Vagina (tissue), 2 donors: Measurements from ENCODE around the gene IL6. TPM values are rescaled to one million over a fixed set of nuclear protein-coding genes. Genes with fewer than 3 reads are reported as not detected.

ENCODE experiments used
- DNase-seq, 2 donors: peaks; one replicate each; pipeline ENCODE4 v3.0.0-alpha.2; 2017; ENCODE audit errors: extremely low spot score in 2 of 2
- H3K27ac ChIP-seq: fragments of 200-600 bp; sonication (generic); one replicate; pipeline ENCODE4 v1.5.1; 2019
- H3K27me3 ChIP-seq: fragments of 200-600 bp; sonication (generic); one replicate; pipeline ENCODE4 v1.5.1; 2019
- H3K36me3 ChIP-seq, 2 donors: fragments of 200-600 bp; sonication (generic); one replicate each; pipeline ENCODE4 v1.5.1; 2017 to 2019
- H3K4me1 ChIP-seq: fragments of 200-600 bp; sonication (generic); one replicate; pipeline ENCODE4 v1.5.1; 2019
- H3K4me3 ChIP-seq, 2 donors: fragments of 200-600 bp; sonication (generic); 1 replicate in 1 of 2; 2 replicates in 1 of 2; pipeline ENCODE4 v1.5.1; 2016 to 2019
- H3K9me3 ChIP-seq: fragments of 200-600 bp; sonication (generic); one replicate; pipeline ENCODE4 v1.5.1; 2019
- CTCF ChIP-seq, 3 experiments: fragments of 450-650 bp in 2 of 3; fragments of 200-600 bp in 1 of 3; sonication (generic) in 1 of 3; IDR thresholded peaks; one replicate each; pipeline ENCODE4 v1.5.1; 2017 to 2019; ENCODE audit warnings: antibody characterized with exemption in 3 of 3, mild to moderate bottlenecking in 2 of 3, moderate library complexity in 2 of 3
- POLR2A ChIP-seq, 2 donors: fragments of 450-650 bp; IDR thresholded peaks; one replicate each; pipeline ENCODE4 v1.6.1; 2017; ENCODE audit warnings: antibody characterized with exemption in 2 of 2, mild to moderate bottlenecking in 2 of 2, moderate library complexity in 2 of 2
- POLR2AphosphoS5 ChIP-seq, 2 donors: sonication (generic); formaldehyde crosslinking; IDR thresholded peaks; one replicate each; pipeline ENCODE4 v1.9.0; 2017; ENCODE audit warnings: antibody characterized with exemption in 2 of 2, mild to moderate bottlenecking in 2 of 2, low read depth in 1 of 2; ENCODE audit not compliant: insufficient read depth in 1 of 2
- intact Hi-C: fragments of 100-400 bp; cut with DNase I; formaldehyde crosslinking; loops from one replicate; pipeline ENCODE4 v1.15.1; 2023
- total RNA-seq: library from RNA; depleted of rRNA; stranded (reverse); fragments of >200 nt; gene quantifications from one replicate; pipeline ENCODE4 v1.2.3, GENCODE V29; 2016

Gene IL6
- total RNA-seq, 1 donor from 2014 or later, result 12.0 TPM

- no peak for TF ChIP-seq CTCF (IDR thresholded peaks at IDR 0.05)
- no peak for TF ChIP-seq POLR2AphosphoS5 (IDR thresholded peaks at IDR 0.05; ENCODE audit: insufficient read depth in 1 of 2, low read depth in 1 of 2)
- no peak for TF ChIP-seq POLR2A (IDR thresholded peaks at IDR 0.05)
- DNase-seq, result no peak
These were observed 3.2 kb downstream of the IL6 start for GRCh38 chr7:22730066-22730710.

GRCh38 chr7:22730921-22731654, 4.1 kb downstream of the IL6 start:
- Histone ChIP-seq H3K4me3 (no peak overlapping the region), H3K4me1 (peaks cover 6% of the 10 kb centered on the region), H3K9me3 (no peaks in the 10 kb centered on the region), H3K27me3 (no peaks in the 10 kb centered on the region), H3K27ac (no peak overlapping the region), H3K36me3 (no peaks in the 10 kb centered on the region)
- intact Hi-C loops, result no loop called here
- DNase-seq, result no peak
- TF ChIP-seq POLR2AphosphoS5 (IDR thresholded peaks at IDR 0.05; ENCODE audit: insufficient read depth in 1 of 2, low read depth in 1 of 2) (no peak), CTCF (IDR thresholded peaks at IDR 0.05) (no peak), POLR2A (IDR thresholded peaks at IDR 0.05) (no peak)

More at GRCh38 chr7:22730066-22730710, 3.2 kb downstream of the IL6 start:
- H3K4me1 ChIP-seq, result peaks cover 10% of the 10 kb centered on the region
- H3K36me3 ChIP-seq, result no peaks in the 10 kb centered on the region
- H3K4me3 ChIP-seq, result no peak overlapping the region
- H3K27ac ChIP-seq, result no peak overlapping the region
- no peaks in the 10 kb centered on the region for H3K27me3 ChIP-seq
- intact Hi-C loops, result no loop called here
- no peaks in the 10 kb centered on the region for H3K9me3 ChIP-seq

GRCh38 chr7:22731766-22732165, 4.8 kb downstream of the IL6 start:
- DNase-seq, result no peak
- Histone ChIP-seq H3K4me1 (no peaks in the 10 kb centered on the region), H3K36me3 (no peaks in the 10 kb centered on the region), H3K27ac (no peak overlapping the region), H3K27me3 (no peaks in the 10 kb centered on the region), H3K4me3 (no peak overlapping the region), H3K9me3 (no peaks in the 10 kb centered on the region)
- intact Hi-C loops, result no loop called here
- TF ChIP-seq POLR2AphosphoS5 (IDR thresholded peaks at IDR 0.05; ENCODE audit: insufficient read depth in 1 of 2, low read depth in 1 of 2), result no peak
- TF ChIP-seq CTCF (IDR thresholded peaks at IDR 0.05), result no peak
- TF ChIP-seq POLR2A (IDR thresholded peaks at IDR 0.05), result no peak

- TF ChIP-seq POLR2AphosphoS5 (IDR thresholded peaks at IDR 0.05; ENCODE audit: insufficient read depth in 1 of 2, low read depth in 1 of 2), result no peak
- Histone ChIP-seq H3K27me3 (no peaks in the 10 kb centered on the region), H3K36me3 (no peaks in the 10 kb centered on the region), H3K4me1 (no peaks in the 10 kb centered on the region), H3K27ac (no peak overlapping the region), H3K9me3 (no peaks in the 10 kb centered on the region), H3K4me3 (no peak overlapping the region)
- no peak for DNase-seq
- intact Hi-C loops, result no loop called here
These were observed 5.6 kb downstream of the IL6 start for GRCh38 chr7:22732556-22733126.

GRCh38 chr7:22733761-22734160, 6.8 kb downstream of the IL6 start:
- intact Hi-C loops, result no loop called here

GRCh38 chr7:22743014-22743413, 16.0 kb downstream of the IL6 start:
- Histone ChIP-seq H3K36me3 (no peaks in the 10 kb centered on the region), H3K27ac (no peak overlapping the region), H3K27me3 (no peaks in the 10 kb centered on the region), H3K9me3 (no peaks in the 10 kb centered on the region), H3K4me3 (no peak overlapping the region), H3K4me1 (no peaks in the 10 kb centered on the region)
- no peak for DNase-seq
- intact Hi-C loops, result no loop called here
- TF ChIP-seq POLR2AphosphoS5 (IDR thresholded peaks at IDR 0.05; ENCODE audit: insufficient read depth in 1 of 2, low read depth in 1 of 2) (no peak), CTCF (IDR thresholded peaks at IDR 0.05) (no peak)

More at GRCh38 chr7:22733761-22734160, 6.8 kb downstream of the IL6 start:
- no peak overlapping the region for H3K4me3 ChIP-seq
- H3K4me1 ChIP-seq, result no peaks in the 10 kb centered on the region
- H3K27ac ChIP-seq, result no peak overlapping the region
- no peaks in the 10 kb centered on the region for H3K36me3 ChIP-seq
- H3K9me3 ChIP-seq, result no peaks in the 10 kb centered on the region
- H3K27me3 ChIP-seq, result no peaks in the 10 kb centered on the region
- no peak for TF ChIP-seq POLR2AphosphoS5 (IDR thresholded peaks at IDR 0.05; ENCODE audit: insufficient read depth in 1 of 2, low read depth in 1 of 2)
- DNase-seq, result no peak
